GM12892 (cell line): ENCODE measurements around the gene SLC25A17.

ENCODE experiments used
- POLR2A ChIP-seq: IDR thresholded peaks from 2 replicates; pipeline ENCODE4 v1.6.1; 2011; ENCODE audit warnings: low read depth, low read length, control low read depth
- POLR2AphosphoS5 ChIP-seq: IDR thresholded peaks from 2 replicates; pipeline ENCODE4 v1.6.1; 2011; ENCODE audit warnings: low read depth, low read length, control low read depth
- TAF1 ChIP-seq: IDR thresholded peaks from 2 replicates; pipeline ENCODE4 v1.6.1; 2011; ENCODE audit warnings: low read depth, mild to moderate bottlenecking, control low read depth, low read length, borderline replicate concordance

GRCh38 chr22:40789131-40789530 lies 30.0 kb downstream of the SLC25A17 start:
- no peak for TF ChIP-seq POLR2A
- TF ChIP-seq POLR2AphosphoS5 = no peak
- no peak for TF ChIP-seq TAF1
